NCI-H748 (cell line): Measurements from ENCODE around the gene ALDH5A1.

ENCODE experiments used
- DNase-seq: peaks from one replicate; lab custom pipeline; 2025; ENCODE audit not compliant: unreplicated experiment; lab: John Stamatoyannopoulos, UW

The ALDH5A1 gene

DNA sequence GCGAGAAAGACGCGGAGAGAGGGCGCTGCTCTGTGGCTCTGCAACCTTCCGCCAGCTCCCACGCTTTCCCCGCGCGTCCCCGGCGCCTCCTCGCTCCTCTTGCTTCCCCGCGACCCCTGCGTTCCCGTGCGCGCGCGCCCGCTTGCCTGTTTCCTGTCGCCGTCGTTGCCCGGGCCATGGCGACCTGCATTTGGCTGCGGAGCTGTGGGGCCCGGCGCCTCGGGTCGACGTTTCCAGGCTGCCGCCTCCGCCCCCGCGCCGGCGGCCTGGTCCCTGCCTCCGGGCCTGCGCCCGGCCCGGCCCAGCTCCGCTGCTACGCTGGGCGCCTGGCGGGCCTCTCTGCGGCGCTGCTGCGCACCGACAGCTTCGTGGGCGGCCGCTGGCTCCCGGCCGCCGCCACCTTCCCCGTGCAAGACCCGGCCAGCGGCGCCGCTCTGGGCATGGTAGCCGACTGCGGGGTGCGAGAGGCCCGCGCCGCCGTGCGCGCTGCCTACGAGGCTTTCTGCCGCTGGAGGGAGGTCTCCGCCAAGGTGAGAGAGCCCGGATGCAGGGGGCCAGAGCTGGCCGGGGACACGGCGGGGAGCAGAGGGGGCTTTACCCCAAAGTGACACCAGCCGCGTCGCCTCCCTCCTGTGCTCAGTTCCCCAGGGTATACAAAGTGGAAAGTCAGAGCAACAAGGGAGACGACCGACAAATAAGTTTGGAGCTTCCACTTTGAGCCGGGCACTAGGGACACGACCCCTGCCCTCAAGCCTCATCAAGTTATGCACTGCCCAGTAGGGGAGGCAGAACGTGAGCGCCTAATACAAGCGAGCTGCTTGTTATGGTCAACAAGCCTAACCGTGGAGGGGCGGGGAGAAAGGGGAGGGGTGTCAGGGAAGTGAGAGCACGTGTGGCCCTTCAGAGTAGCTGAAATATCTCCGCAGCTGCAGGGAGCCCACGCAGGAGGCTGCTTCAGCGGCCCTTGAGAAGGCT lies at the start of gene ALDH5A1:
Gene ALDH5A1, plus strand, starts transcription at position 149 of the 975 bp plus-strand sequence. Its CDS starts 28 bp downstream, at position 177.
- DNase-seq: peak; percentile 90

DNA sequence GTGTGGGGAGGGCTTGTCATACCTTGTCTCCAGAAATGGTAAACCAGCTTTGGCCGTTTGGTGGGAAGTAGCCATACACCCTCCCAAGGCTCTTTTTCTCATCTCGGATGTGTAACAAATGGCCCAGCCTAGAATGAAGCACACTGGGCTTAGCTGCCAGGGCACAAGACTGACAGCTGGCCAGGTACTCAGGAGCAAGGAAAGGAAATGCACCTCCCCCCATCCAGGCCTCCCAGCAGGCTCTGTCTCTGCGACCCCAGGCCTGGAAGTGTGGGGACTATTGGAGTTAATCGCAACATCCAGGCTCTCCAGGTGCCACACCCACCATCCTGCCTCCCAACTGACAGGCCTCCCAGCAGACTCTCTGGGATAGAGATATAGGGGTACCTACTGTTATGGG lies 49.1 kb upstream of the ALDH5A1 start:
- no peak for DNase-seq

DNA sequence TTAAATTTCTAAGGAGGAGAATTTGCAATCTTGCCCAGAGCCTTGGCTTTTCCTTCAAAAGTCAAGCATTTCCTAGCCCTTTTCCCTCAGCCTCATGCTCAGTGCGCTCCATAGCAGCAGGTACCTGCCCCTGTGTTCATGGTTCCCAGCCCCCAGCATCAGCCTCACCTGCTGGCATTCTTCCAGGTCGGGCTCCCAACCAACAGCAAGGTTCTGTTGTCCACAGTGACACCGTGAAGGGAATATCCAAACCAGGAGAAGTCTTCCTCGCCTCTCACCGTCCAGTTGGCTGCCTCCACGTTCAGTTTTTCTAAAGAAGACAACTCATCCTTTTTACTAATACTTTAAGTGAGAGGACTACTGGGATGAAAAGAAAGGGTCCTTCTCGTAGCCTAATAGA lies 48.1 kb upstream of the ALDH5A1 start:
- DNase-seq: no peak

DNA sequence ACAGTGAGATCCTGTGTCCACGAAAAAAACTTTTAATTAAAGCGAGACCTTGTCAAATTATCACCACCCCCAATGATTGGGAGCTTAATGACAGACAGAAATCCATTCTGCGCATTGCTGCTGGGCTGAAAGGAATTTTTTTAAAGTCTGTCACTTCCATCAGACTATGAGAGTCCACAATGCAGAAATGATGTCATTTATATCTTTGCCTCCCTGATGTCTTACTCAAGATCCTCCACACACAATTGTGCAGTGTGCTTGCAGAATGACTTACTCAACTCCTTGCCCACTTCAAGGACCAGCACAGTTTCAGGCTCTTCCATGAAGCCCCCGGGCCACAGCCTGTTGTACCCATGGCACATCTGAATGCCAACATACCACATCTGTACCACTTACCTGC lies 46.4 kb upstream of the ALDH5A1 start:
- no peak for DNase-seq

DNA sequence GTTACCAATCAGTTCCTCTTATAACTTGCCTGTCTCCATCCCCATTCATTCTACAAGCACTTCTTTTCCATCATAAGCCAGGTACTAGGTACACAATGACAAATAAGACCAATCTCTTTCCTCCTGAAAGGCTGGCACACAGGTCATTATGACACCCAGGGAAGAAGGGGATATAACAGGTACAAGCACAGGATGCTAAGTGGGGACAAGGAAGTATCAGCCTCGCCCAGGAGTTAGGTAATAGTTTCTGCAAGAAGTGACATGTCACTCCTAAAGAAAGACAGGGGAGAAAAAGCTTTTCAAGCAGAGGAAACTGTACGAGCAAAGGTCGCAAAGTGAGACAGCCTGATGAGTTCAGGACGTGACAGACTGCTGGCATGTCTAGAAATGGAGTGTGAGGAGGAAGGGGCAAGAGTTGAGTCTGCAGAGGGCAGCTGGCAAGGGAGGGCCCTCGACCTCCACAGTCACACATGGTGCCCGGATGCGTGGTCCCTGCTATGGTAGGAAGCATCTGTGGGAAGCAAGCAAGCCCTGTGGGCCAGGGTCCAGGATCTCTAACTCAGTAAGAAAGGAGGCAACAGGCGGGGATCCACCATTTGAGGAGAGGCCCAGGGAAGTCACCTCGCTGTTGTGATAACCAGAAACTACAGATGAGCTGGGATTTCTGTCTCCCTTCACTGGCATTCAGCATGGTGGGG lies 45.8 kb upstream of the ALDH5A1 start:
- no peak for DNase-seq

DNA sequence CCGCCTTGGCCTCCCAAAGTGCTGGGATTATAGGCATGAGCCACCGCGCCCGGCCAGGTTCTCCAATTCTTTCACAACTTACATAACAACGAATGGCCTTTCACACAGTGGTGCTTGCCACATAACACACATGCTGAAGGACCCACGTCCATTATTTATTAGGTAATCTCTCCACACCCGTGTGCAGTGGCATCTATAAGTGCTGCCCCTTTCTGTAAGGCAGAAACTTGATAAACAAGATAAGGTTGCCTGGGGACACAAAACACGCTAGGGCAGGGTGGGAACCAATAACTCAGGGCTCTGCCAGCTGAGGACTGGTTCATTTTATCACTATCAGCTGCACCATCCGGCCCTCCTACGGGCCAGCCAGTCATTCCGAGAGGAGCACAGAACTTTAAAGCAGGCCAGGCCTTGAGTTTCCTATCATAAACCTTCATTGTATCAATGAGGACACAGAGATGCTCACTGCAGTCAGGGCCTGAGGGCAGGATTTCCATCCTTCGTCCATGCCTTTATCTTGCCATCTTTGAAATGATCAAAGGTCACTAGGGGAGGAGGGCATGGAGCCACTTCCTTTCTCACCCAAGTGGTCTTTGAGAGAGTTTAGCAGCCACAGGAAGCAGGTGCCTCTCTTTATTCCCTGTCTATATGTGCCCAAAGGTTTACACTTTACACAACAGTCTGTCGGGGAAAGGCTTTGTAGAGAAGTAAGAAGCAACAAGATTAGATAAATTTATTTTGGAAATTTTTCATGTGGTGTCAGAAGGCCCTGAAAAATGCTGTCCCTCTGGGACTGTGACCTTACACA lies 43.0 kb upstream of the ALDH5A1 start:
- DNase-seq: no peak

DNA sequence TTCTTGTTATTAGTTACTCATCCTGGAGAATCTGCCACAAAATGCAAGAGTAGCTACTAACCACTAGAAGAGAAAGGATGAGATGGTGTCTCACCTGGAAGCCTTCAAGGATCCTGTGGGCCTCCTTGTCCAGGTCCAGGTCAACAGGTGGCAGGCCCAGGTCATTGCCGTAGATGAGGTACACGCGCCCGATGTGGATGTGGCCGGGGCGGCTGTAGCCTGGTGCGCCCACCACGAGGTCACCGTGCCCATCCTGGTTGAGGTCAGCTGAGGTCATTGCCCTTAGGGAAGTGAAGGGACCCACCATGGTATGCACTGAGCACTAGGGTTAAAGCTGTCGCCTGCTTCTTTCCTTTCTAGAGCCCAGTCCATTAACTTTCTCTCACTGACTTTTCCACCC lies 40.8 kb upstream of the ALDH5A1 start:
- no peak for DNase-seq

DNA sequence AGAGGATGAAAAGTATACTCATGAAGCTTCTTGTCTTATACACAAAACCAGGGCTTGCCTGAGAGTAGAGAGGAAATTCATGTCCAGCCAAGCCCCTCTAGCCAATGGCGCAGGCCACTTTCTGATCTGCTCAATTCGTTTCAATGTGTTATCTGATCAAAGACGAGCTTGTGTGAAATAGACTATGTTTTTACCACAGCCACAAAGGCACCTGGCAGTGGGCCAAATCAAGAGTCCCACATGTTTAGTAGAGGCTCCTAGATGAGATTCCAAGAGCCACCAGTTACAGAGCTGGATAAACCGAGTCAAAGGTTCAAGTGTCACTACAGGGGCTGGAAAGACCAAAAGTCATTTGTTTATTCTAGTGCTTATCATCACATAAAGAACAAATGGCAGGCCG lies 40.3 kb upstream of the ALDH5A1 start:
- DNase-seq: no peak

DNA sequence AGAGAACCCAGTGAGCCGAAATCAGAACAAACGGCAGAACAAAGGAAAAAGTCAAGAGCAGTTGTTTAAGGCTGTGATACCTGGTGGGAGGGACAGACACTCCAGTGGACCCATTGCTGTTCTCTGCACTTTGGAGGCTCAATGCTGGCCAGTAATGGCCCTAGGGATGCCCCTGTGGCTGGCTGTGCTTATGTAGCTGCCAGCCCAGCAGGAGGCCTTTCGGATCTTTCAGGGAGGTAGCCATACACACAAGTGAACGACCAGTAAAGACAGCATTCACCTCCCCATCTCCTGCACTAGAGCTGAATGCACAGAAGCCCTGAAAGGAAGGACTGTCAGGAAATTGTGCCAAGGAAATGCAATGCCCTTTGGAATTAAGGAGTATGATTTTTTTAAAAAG lies 39.7 kb upstream of the ALDH5A1 start:
- no peak for DNase-seq

DNA sequence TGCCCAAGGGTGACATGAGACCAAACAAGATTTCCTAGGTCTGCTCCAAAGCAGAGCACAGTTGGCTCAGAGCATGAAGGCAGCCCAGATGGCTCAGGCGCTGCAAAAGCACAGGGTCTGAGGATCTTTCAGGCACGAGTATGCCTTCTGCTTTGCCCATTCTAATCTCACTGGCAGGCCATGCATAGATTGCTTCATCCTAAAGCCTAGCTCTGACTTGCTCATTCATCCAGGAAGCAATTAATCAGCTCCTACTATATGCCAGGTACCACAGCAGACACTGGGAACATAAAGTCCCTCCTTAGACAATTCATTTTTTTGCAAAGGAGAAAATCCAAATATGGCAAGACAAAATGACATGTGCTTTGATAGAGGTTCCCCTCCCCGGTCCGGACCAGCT lies 36.6 kb upstream of the ALDH5A1 start:
- no peak for DNase-seq

DNA sequence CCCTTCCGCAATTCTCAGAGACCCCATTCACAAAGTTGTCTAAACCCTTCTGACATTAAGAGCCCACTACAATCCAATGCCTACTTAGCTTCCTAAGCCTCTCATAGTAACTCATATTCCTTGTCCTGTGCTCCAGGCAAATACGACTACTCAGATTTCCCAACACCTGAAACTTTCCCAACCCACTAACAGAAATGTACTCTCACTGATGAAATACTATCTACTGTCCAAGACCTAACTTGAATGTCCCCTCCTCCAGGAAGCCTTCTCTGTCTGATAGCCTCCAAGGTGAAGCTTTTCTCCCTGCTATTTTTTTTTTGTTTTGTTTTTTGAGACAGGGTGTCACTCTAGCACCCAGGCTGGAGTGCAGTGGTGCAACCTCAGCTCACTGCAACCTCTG lies 35.8 kb upstream of the ALDH5A1 start:
- no peak for DNase-seq

DNA sequence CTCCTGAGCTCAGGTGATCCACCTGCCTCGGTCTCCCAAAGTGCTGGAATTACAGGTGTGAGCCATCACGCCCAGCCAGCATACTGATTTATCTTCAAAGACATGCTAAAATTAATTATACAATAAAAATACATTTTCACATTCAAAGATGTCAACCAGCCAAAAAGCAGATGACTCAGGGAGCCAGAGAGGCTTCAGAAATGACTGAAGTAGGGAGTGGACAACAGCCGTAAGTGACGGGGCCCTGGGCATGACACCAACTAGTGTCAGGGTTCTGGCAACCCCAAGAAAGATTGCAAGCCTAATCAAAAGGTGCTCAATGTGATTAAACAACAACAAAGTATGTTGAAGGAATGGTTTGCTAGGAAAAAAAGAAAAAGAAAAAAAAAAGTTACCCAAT lies 33.8 kb upstream of the ALDH5A1 start:
- DNase-seq: no peak

DNA sequence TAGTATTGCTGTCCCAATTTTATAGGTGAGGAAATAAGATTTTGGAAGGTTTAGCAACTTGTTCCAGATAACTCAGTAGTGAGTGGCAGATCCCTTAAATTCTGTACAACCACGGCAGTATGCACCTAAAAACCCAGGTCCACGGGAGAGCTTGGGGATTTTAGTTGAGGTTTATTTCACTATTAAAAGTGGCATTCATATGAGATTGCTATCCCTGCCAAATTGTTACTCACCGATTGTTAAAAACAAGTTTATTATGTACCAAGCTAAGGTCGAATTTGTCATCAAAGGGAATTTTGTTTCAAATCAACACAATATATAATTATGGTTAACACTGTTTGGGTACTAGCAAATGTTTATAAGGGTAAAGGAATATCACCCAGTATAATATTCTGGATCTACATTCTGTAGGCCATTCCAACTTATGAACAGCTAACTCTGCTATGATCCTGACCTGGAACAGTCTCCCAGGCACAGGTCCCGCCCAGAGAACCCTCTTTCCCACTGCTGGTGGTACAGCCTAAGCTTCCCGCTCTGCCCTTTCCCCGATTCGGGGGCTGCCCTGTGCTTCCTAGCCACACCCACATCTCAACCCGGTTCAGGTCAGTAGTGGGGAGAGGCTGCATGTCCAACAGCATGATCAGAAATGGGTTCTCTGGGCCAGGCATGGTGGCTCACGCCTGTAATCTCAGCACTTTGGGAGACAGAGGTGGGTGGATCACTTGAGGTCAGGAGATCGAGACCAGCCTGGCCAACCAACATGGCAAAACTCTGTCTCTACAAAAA lies 30.3 kb upstream of the ALDH5A1 start:
- no peak for DNase-seq

DNA sequence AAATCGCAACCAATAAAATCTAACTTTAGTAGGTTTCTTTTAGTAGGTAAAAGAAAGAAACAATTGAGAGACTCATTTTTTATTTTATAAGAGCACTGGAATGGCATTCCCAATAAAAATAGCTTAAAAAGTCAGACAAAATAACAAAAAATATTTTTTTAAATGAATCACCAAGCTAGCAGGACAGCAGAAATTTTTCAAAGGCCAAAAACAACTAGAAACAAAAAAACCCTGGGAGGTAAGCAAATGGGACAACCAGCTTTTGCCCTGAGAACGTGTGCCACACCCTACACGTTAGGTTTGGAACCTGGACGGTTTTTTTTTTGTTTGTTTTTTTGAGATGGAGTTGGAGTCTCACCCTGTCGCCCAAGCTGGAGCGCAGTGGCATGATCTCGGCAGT lies 25.0 kb upstream of the ALDH5A1 start:
- DNase-seq: no peak

DNA sequence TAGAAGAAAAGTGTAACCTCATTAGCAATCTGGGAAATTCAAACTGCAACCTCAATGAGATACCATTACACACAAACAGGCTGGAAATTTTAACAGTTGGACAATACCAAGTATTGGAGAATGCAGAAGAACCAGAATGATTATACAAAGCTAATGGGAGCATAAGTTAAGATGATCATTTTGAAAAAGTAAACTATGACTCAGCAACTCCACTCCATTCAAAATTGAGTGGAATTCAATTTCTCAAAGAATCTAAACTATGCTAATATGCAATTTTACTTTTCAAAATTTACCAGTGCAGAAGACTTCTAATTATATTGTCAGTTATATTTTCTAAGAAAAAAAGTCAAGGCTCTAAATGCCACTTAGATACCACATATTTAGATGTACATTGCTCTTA lies 22.6 kb upstream of the ALDH5A1 start:
- DNase-seq: no peak

DNA sequence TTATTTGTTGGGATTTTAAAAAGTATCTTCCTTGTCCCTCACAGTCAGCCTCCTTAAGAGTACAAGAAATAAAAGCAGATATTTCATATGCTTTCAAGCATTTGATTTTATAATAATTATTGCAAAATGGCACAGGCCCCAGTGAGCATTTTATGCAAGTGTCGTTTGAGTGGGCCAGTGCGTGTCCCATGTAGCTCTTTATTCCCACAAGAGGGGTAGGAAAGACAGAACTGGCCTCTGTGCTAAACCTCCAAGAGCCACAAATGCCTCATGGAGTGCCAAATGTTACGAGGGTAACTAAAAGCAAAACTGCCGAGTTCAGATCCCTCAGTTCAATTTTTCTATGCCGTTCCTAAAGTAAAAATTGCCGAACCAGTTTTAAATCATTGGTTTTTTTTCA lies 18.1 kb upstream of the ALDH5A1 start:
- DNase-seq: no peak

DNA sequence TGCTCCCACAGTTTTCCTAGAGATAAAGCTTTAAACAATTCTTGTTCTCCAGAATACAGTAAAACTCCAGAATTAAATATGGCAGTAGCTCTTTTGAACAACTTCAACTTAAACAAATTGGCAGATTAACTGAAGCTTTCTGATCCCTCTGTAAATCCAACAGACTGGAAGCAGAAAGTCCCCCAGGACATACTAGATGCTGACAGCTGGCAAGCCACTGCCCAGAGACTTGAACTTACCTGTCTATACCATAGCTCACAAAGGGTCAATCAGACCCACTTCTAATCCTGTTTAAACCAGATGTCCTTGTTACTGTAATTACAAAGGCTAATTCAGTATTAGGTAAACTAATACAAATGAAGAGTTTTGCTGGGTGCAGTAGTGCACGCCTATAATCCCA lies 17.7 kb upstream of the ALDH5A1 start:
- DNase-seq: no peak

DNA sequence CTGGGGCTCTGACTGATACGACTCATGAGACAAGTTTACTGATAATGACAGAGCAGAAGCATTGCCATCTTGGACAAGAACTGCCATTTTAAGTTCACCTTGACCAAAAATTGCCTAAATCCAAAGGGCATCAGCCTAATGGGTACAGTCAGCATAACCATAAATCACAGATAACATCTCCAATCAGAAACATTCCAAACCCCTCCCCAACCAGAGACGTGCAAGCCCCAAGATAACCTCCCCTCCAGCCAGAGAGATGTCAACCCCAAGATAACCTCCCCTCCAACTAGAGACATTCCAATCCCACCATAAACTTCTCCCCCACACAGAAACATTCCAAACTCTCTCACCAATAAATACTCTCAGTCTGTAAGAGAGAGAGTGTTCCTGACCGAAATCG lies 15.9 kb upstream of the ALDH5A1 start:
- no peak for DNase-seq

DNA sequence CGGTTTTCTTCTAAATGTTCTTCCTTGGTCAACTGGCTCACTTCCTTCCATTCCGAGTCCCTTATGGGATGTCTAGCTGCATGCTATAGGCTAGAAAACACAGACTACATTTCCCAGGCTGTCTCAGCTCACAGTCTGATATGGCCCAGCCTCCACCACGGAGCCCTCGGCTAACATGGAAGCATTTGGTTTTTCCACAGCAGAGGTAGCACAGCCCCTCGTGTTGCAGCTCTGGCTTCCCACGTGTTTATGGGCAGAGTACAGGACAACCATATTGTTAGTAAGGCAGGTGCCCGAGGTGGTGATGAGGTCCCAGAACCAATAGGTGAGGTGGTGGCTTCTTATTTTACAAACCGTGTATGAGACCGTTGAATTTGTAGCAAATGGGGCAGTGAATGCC lies 14.1 kb upstream of the ALDH5A1 start:
- DNase-seq: no peak

DNA sequence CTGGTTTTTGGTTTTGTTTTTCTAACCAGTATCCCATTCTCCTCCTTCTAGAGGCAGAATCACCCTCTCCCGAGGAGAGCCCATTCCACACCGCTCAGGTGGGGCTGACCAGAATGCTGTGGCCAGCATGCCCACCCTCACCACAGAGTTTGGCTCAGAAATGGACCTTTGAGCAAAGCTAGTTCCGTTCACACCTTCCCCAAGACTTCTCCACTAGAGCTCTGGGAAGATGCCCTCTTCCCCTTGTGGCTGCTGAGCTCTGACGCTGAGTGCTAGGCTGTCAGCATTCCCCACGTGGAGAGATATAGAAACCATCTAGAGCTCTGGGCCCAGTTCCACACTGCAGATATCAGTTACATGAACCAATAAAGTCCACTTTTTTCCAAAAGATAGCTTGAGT lies 13.3 kb upstream of the ALDH5A1 start:
- no peak for DNase-seq
